IgD-negative memory B cell (primary cell): ENCODE data around the gene CCDC197. TPM values are rescaled to one million over a fixed set of nuclear protein-coding genes. Genes with fewer than 3 reads are reported as not detected.
A peak's percentile ranks its signal among the peaks of the same experiment; 100 is the strongest.

ENCODE experiments used
- H3K27ac Mint-ChIP-seq, 3 donors: one replicate each; pipeline ENCODE4 v1.8.0; 2020 to 2022; ENCODE audit warnings: mild to moderate bottlenecking in 3 of 3, mixed read lengths in 3 of 3, moderate library complexity in 1 of 3
- H3K27me3 Mint-ChIP-seq: one replicate; pipeline ENCODE4 v1.8.0; 2021; ENCODE audit warnings: mixed read lengths
- H3K36me3 Mint-ChIP-seq: one replicate; pipeline ENCODE4 v1.8.0; 2020; ENCODE audit warnings: mild to moderate bottlenecking, mixed read lengths
- H3K4me1 Mint-ChIP-seq, 3 donors: one replicate each; pipeline ENCODE4 v1.8.0; 2020 to 2022; ENCODE audit warnings: mixed read lengths in 3 of 3, mild to moderate bottlenecking in 1 of 3
- H3K4me3 Mint-ChIP-seq, 4 donors: one replicate each; pipeline ENCODE4 v1.8.0; 2020 to 2022; ENCODE audit warnings: mild to moderate bottlenecking in 4 of 4, mixed read lengths in 4 of 4, moderate library complexity in 3 of 4
- H3K9me3 Mint-ChIP-seq, 3 donors: one replicate each; pipeline ENCODE4 v1.8.0; 2020 to 2021; ENCODE audit warnings: mixed read lengths in 3 of 3, mild to moderate bottlenecking in 1 of 3
- polyA plus RNA-seq: library from polyadenylated mRNA; unstranded; fragments of 300-500 nt; fragmentation: Illumina TruSeq; gene quantifications from one replicate; pipeline ENCODE4 v1.2.3, GENCODE V29; 2021

Gene CCDC197
- polyA plus RNA-seq, 1 donor from 2014 or later, result not detected

- H3K36me3 Mint-ChIP-seq, result peaks cover 5% of the 10 kb centered on the region
- peak overlapping the region; percentile 31 to 77 (median 61) for H3K27ac Mint-ChIP-seq
- H3K9me3 Mint-ChIP-seq, result no peaks in the 10 kb centered on the region
- peak overlapping the region in 3 of 4 donors; percentile 40 to 85 (median 84) for H3K4me3 Mint-ChIP-seq
- H3K27me3 Mint-ChIP-seq, result no peaks in the 10 kb centered on the region
- peaks cover 65 to 79% (median 67%) of the 10 kb centered on the region in 3 donors for H3K4me1 Mint-ChIP-seq
Observed at GRCh38 chr14:93957751-93958566, 39.1 kb upstream of the CCDC197 start.

GRCh38 chr14:93958567-93959238 lies 38.4 kb upstream of the CCDC197 start:
- H3K9me3 Mint-ChIP-seq, result no peaks in the 10 kb centered on the region
- H3K36me3 Mint-ChIP-seq, result peaks cover 5% of the 10 kb centered on the region
- peaks cover 65 to 81% (median 74%) of the 10 kb centered on the region in 3 donors for H3K4me1 Mint-ChIP-seq
- peak overlapping the region; percentile 95 to 98 (median 96) for H3K27ac Mint-ChIP-seq
- H3K4me3 Mint-ChIP-seq, result peak overlapping the region in 3 of 4 donors; percentile 81 to 91 (median 84)
- no peaks in the 10 kb centered on the region for H3K27me3 Mint-ChIP-seq

GRCh38 chr14:93959239-93960107 lies 37.6 kb upstream of the CCDC197 start:
- Mint-ChIP-seq H3K36me3 (peaks cover 5% of the 10 kb centered on the region), H3K27me3 (no peaks in the 10 kb centered on the region), H3K9me3 (no peaks in the 10 kb centered on the region), H3K4me3 (peak overlapping the region; percentile 53 to 91 (median 82)), H3K27ac (peak overlapping the region; percentile 95 to 98 (median 96)), H3K4me1 (peaks cover 66 to 81% (median 75%) of the 10 kb centered on the region in 3 donors)

- peak overlapping the region in 1 of 4 donors; percentile 91 for H3K4me3 Mint-ChIP-seq
- H3K9me3 Mint-ChIP-seq, result no peaks in the 10 kb centered on the region
- peaks cover 61 to 81% (median 77%) of the 10 kb centered on the region in 3 donors for H3K4me1 Mint-ChIP-seq
- peaks cover 1% of the 10 kb centered on the region for H3K27me3 Mint-ChIP-seq
- H3K36me3 Mint-ChIP-seq, result peaks cover 2% of the 10 kb centered on the region
- peak overlapping the region; percentile 95 to 98 (median 96) for H3K27ac Mint-ChIP-seq
Observed at GRCh38 chr14:93960108-93960475, 37.0 kb upstream of the CCDC197 start.

- H3K4me3 Mint-ChIP-seq, result peak overlapping the region in 2 of 4 donors; percentile 80 to 93
- peaks cover 64 to 80% (median 73%) of the 10 kb centered on the region in 3 donors for H3K4me1 Mint-ChIP-seq
- H3K36me3 Mint-ChIP-seq, result peaks cover 1% of the 10 kb centered on the region
- peak overlapping the region; percentile 93 to 100 (median 95) for H3K27ac Mint-ChIP-seq
- peaks cover 1% of the 10 kb centered on the region for H3K27me3 Mint-ChIP-seq
- peaks cover 0 to 2% (median 0%) of the 10 kb centered on the region in 3 donors for H3K9me3 Mint-ChIP-seq
Observed at GRCh38 chr14:93960774-93961438, 36.2 kb upstream of the CCDC197 start.

- Mint-ChIP-seq H3K4me3 (peak overlapping the region in 3 of 4 donors; percentile 55 to 93 (median 80)), H3K27ac (peak overlapping the region; percentile 93 to 100 (median 98)), H3K9me3 (peaks cover 0 to 2% (median 0%) of the 10 kb centered on the region in 3 donors), H3K4me1 (peaks cover 62 to 82% (median 74%) of the 10 kb centered on the region in 3 donors), H3K36me3 (peaks cover 1% of the 10 kb centered on the region), H3K27me3 (peaks cover 1% of the 10 kb centered on the region)
Observed at GRCh38 chr14:93961620-93962019, 35.5 kb upstream of the CCDC197 start.

- Mint-ChIP-seq H3K4me3 (peak overlapping the region; percentile 51 to 95 (median 93)), H3K9me3 (peaks cover 0 to 2% (median 0%) of the 10 kb centered on the region in 3 donors), H3K27me3 (peaks cover 1% of the 10 kb centered on the region), H3K4me1 (peaks cover 60 to 86% (median 77%) of the 10 kb centered on the region in 3 donors), H3K27ac (peak overlapping the region; percentile 98 to 100 (median 99)), H3K36me3 (peaks cover 1% of the 10 kb centered on the region)
Observed at GRCh38 chr14:93962701-93963601, 34.1 kb upstream of the CCDC197 start.

- H3K4me3 Mint-ChIP-seq, result peak overlapping the region in 3 of 4 donors; percentile 52 to 95 (median 95)
- H3K36me3 Mint-ChIP-seq, result peaks cover 1% of the 10 kb centered on the region
- H3K9me3 Mint-ChIP-seq, result peaks cover 0 to 2% (median 0%) of the 10 kb centered on the region in 3 donors
- H3K27me3 Mint-ChIP-seq, result peaks cover 1% of the 10 kb centered on the region
- H3K27ac Mint-ChIP-seq, result peak overlapping the region; percentile 98 to 100 (median 99)
- peaks cover 62 to 84% (median 81%) of the 10 kb centered on the region in 3 donors for H3K4me1 Mint-ChIP-seq
Observed at GRCh38 chr14:93963692-93964091, 33.4 kb upstream of the CCDC197 start.

GRCh38 chr14:93964281-93964680 lies 32.8 kb upstream of the CCDC197 start:
- Mint-ChIP-seq H3K27me3 (peaks cover 1% of the 10 kb centered on the region), H3K27ac (peak overlapping the region in 2 of 3 donors; percentile 33 to 99), H3K9me3 (peaks cover 0 to 2% (median 0%) of the 10 kb centered on the region in 3 donors), H3K36me3 (peaks cover 1% of the 10 kb centered on the region), H3K4me3 (no peak overlapping the region), H3K4me1 (peaks cover 60 to 83% (median 80%) of the 10 kb centered on the region in 3 donors)

GRCh38 chr14:93964820-93965286 lies 32.2 kb upstream of the CCDC197 start:
- H3K4me3 Mint-ChIP-seq, result no peak overlapping the region
- H3K27ac Mint-ChIP-seq, result peak overlapping the region; percentile 6 to 99 (median 33)
- peaks cover 1% of the 10 kb centered on the region for H3K27me3 Mint-ChIP-seq
- no peaks in the 10 kb centered on the region for H3K36me3 Mint-ChIP-seq
- peaks cover 0 to 2% (median 0%) of the 10 kb centered on the region in 3 donors for H3K9me3 Mint-ChIP-seq
- peaks cover 56 to 77% (median 75%) of the 10 kb centered on the region in 3 donors for H3K4me1 Mint-ChIP-seq

GRCh38 chr14:93965287-93965821 lies 31.7 kb upstream of the CCDC197 start:
- peaks cover 1% of the 10 kb centered on the region for H3K27me3 Mint-ChIP-seq
- peak overlapping the region in 2 of 3 donors; percentile 6 to 20 for H3K27ac Mint-ChIP-seq
- no peaks in the 10 kb centered on the region for H3K36me3 Mint-ChIP-seq
- H3K9me3 Mint-ChIP-seq, result peaks cover 0 to 2% (median 0%) of the 10 kb centered on the region in 3 donors
- H3K4me3 Mint-ChIP-seq, result peak overlapping the region in 1 of 4 donors; percentile 13
- peaks cover 53 to 75% (median 73%) of the 10 kb centered on the region in 3 donors for H3K4me1 Mint-ChIP-seq

GRCh38 chr14:93965946-93966474 lies 31.1 kb upstream of the CCDC197 start:
- H3K9me3 Mint-ChIP-seq, result peaks cover 0 to 2% (median 0%) of the 10 kb centered on the region in 3 donors
- H3K27me3 Mint-ChIP-seq, result peaks cover 1% of the 10 kb centered on the region
- no peaks in the 10 kb centered on the region for H3K36me3 Mint-ChIP-seq
- peaks cover 57 to 81% (median 73%) of the 10 kb centered on the region in 3 donors for H3K4me1 Mint-ChIP-seq
- peak overlapping the region in 2 of 4 donors; percentile 13 to 21 for H3K4me3 Mint-ChIP-seq
- H3K27ac Mint-ChIP-seq, result peak overlapping the region in 2 of 3 donors; percentile 20 to 44
